ENCODE results near the gene NEK1.

- TF ChIP-seq POLR2A (IDR thresholded peaks at IDR 0.05; ENCODE audit: low read depth, low read length) = no peak
- no peak for TF ChIP-seq TAF1 (IDR thresholded peaks at IDR 0.05; ENCODE audit: low read depth, low read length)
- TF ChIP-seq POLR2AphosphoS5 (IDR thresholded peaks at IDR 0.05; ENCODE audit: low read depth, low read length) = no peak
- TF ChIP-seq SPI1 (IDR thresholded peaks at IDR 0.05; ENCODE audit: low read depth, low read length) = no peak
Measured at GRCh38 chr4:169484485-169484884, 127.9 kb downstream of the NEK1 start.

All from GM12891 (cell line).